Neural cell (in vitro differentiated cells): ENCODE data around the gene WDR44. TPM values are rescaled to one million over a fixed set of nuclear protein-coding genes. Genes with fewer than 3 reads are reported as not detected.

Source experiments
- H2AFZ ChIP-seq: fragments of 200-600, 300-800 bp; sonication (generic), shearing (Covaris generic); 2 replicates; pipeline ENCODE4 v1.6.0; 2014; ENCODE audit warnings: low read depth, mild to moderate bottlenecking, antibody characterized with exemption, low read length, moderate library complexity
- H3F3A ChIP-seq: fragments of 200-600 bp; shearing (Covaris generic); 2 replicates; pipeline ENCODE4 v1.6.1; 2016; ENCODE audit warnings: mild to moderate bottlenecking, moderate library complexity, mixed read lengths, antibody characterized with exemption, low read length; ENCODE audit not compliant: insufficient read depth, poor library complexity, severe bottlenecking
- H3K27ac ChIP-seq: fragments of 200-600, 300-800 bp; sonication (generic), shearing (Covaris generic); 2 replicates; pipeline ENCODE4 v1.5.1; 2014; ENCODE audit warnings: mild to moderate bottlenecking, low read length, moderate library complexity
- H3K27me3 ChIP-seq: fragments of 300-800, 200-600 bp; sonication (generic), shearing (Covaris generic); 2 replicates; pipeline ENCODE4 v1.6.0; 2014; ENCODE audit warnings: mild to moderate bottlenecking, low read depth, low read length, moderate library complexity; ENCODE audit not compliant: insufficient read depth
- H3K36me3 ChIP-seq: fragments of 300-800, 200-600 bp; sonication (generic), shearing (Covaris generic); 2 replicates; pipeline ENCODE4 v1.5.1; 2014; ENCODE audit warnings: mild to moderate bottlenecking, antibody characterized with exemption, low read length, moderate library complexity; ENCODE audit not compliant: insufficient read depth
- H3K4me2 ChIP-seq: fragments of 300-800, 200-600 bp; sonication (generic), shearing (Covaris generic); 2 replicates; pipeline ENCODE4 v1.6.0; 2014; ENCODE audit warnings: mild to moderate bottlenecking, low read length
- H3K4me3 ChIP-seq: fragments of 300-800, 200-600 bp; sonication (generic), shearing (Covaris generic); 2 replicates; pipeline ENCODE4 v1.5.1; 2014; ENCODE audit warnings: mild to moderate bottlenecking, low read length, moderate library complexity
- H3K79me2 ChIP-seq: fragments of 200-600 bp; shearing (Covaris generic); replicated peaks from 2 replicates; pipeline ENCODE4 v1.6.0; 2014; ENCODE audit warnings: mild to moderate bottlenecking, low read length, moderate library complexity; ENCODE audit not compliant: insufficient read depth
- H3K9ac ChIP-seq: fragments of 300-800, 200-600 bp; sonication (generic), shearing (Covaris generic); 2 replicates; pipeline ENCODE4 v1.6.1; 2016; ENCODE audit warnings: mild to moderate bottlenecking, low read length, mixed read lengths
- H3K9me2 ChIP-seq: fragments of 200-600 bp; shearing (Covaris generic); 2 replicates; pipeline ENCODE4 v1.6.1; 2016; ENCODE audit warnings: mild to moderate bottlenecking, low read length, mixed read lengths; ENCODE audit not compliant: insufficient read depth
- H3K9me3 ChIP-seq: fragments of 200-600, 300-800 bp; sonication (generic), shearing (Covaris generic); 2 replicates; pipeline ENCODE4 v1.6.1; 2016; ENCODE audit warnings: mild to moderate bottlenecking, mixed run types, low read length, moderate library complexity, mixed read lengths
- H4K20me1 ChIP-seq: fragments of 200-600 bp; shearing (Covaris generic); 2 replicates; pipeline ENCODE4 v1.6.1; 2016; ENCODE audit warnings: mild to moderate bottlenecking, mixed run types; ENCODE audit not compliant: insufficient read depth
- EP300 ChIP-seq: fragments of 450-650 bp; conservative IDR thresholded peaks from 2 replicates; pipeline ENCODE4 v1.6.1; 2014; ENCODE audit warnings: antibody characterized with exemption, mild to moderate bottlenecking, moderate library complexity; ENCODE audit not compliant: poor library complexity, severe bottlenecking
- EZH2 ChIP-seq: fragments of 200-600, 300-800 bp; shearing (Covaris generic), sonication (generic); IDR thresholded peaks from 2 replicates; pipeline ENCODE4 v1.6.1; 2014; ENCODE audit warnings: antibody characterized with exemption, low read length, borderline replicate concordance, mild to moderate bottlenecking; ENCODE audit not compliant: insufficient read depth, poor library complexity, severe bottlenecking
- MXI1 ChIP-seq: fragments of 450-650 bp; conservative IDR thresholded peaks from 2 replicates; pipeline ENCODE4 v1.6.1; 2014; ENCODE audit warnings: antibody characterized with exemption, mild to moderate bottlenecking; ENCODE audit not compliant: poor library complexity, severe bottlenecking
- POLR2AphosphoS5 ChIP-seq: IDR thresholded peaks from 2 replicates; pipeline ENCODE4 v1.6.1; 2012
- RAD21 ChIP-seq: fragments of 450-650 bp; conservative IDR thresholded peaks from 2 replicates; pipeline ENCODE4 v1.6.1; 2014; ENCODE audit warnings: antibody characterized with exemption, mild to moderate bottlenecking, moderate library complexity
- SMC3 ChIP-seq: fragments of 450-650 bp; conservative IDR thresholded peaks from 2 replicates; pipeline ENCODE4 v1.6.1; 2014; ENCODE audit warnings: antibody characterized with exemption, mild to moderate bottlenecking, moderate library complexity; ENCODE audit not compliant: poor library complexity
- TAF1 ChIP-seq: IDR thresholded peaks from 2 replicates; pipeline ENCODE4 v1.6.1; 2012; ENCODE audit warnings: low read depth
- polyA plus RNA-seq: library from polyadenylated mRNA; depleted of rRNA; stranded (reverse); fragments of >200 nt; gene quantifications from 2 replicates; pipeline ENCODE4 v1.2.3, GENCODE V29; 2014
- TF ChIP-seq, protein P1 (sequence below): fragments of 450-650 bp; IDR thresholded peaks from 2 replicates; pipeline ENCODE4 v1.5.1; 2014; ENCODE audit warnings: antibody characterized with exemption, mild to moderate bottlenecking, moderate library complexity; ENCODE audit not compliant: poor library complexity, severe bottlenecking
- TF ChIP-seq, protein P2 (sequence below): IDR thresholded peaks from 2 replicates; pipeline ENCODE4 v1.6.1; 2012; ENCODE audit warnings: borderline replicate concordance

Gene WDR44
- polyA plus RNA-seq, 1 donor from 2014 or later, result 19.3 TPM

DNA sequence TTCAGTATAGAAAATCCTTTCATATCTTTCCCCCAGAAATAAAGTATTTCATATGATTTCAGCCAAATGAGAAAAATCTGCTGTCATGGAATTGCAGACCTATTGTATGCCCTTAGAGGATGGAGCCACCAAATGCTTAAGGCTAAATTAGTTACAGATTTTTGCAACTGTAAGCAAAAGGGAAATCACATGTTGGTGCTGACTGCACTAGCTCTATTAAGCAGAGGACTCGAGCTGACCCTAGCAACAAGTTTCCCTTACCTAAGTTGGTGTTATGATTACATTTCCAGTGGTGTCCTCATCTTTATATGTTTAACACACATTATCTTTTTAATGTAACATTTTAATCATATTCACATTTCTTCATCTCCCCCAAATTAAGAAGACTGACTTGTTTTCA lies 91.4 kb downstream of the WDR44 start:
- no peak for TF ChIP-seq RAD21
- TF ChIP-seq TAF1, result no peak
- TF ChIP-seq EP300, result no peak
- no peak for TF ChIP-seq EZH2
- TF ChIP-seq, protein P1, sequence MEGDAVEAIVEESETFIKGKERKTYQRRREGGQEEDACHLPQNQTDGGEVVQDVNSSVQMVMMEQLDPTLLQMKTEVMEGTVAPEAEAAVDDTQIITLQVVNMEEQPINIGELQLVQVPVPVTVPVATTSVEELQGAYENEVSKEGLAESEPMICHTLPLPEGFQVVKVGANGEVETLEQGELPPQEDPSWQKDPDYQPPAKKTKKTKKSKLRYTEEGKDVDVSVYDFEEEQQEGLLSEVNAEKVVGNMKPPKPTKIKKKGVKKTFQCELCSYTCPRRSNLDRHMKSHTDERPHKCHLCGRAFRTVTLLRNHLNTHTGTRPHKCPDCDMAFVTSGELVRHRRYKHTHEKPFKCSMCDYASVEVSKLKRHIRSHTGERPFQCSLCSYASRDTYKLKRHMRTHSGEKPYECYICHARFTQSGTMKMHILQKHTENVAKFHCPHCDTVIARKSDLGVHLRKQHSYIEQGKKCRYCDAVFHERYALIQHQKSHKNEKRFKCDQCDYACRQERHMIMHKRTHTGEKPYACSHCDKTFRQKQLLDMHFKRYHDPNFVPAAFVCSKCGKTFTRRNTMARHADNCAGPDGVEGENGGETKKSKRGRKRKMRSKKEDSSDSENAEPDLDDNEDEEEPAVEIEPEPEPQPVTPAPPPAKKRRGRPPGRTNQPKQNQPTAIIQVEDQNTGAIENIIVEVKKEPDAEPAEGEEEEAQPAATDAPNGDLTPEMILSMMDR, result no peak
- TF ChIP-seq, protein P2, sequence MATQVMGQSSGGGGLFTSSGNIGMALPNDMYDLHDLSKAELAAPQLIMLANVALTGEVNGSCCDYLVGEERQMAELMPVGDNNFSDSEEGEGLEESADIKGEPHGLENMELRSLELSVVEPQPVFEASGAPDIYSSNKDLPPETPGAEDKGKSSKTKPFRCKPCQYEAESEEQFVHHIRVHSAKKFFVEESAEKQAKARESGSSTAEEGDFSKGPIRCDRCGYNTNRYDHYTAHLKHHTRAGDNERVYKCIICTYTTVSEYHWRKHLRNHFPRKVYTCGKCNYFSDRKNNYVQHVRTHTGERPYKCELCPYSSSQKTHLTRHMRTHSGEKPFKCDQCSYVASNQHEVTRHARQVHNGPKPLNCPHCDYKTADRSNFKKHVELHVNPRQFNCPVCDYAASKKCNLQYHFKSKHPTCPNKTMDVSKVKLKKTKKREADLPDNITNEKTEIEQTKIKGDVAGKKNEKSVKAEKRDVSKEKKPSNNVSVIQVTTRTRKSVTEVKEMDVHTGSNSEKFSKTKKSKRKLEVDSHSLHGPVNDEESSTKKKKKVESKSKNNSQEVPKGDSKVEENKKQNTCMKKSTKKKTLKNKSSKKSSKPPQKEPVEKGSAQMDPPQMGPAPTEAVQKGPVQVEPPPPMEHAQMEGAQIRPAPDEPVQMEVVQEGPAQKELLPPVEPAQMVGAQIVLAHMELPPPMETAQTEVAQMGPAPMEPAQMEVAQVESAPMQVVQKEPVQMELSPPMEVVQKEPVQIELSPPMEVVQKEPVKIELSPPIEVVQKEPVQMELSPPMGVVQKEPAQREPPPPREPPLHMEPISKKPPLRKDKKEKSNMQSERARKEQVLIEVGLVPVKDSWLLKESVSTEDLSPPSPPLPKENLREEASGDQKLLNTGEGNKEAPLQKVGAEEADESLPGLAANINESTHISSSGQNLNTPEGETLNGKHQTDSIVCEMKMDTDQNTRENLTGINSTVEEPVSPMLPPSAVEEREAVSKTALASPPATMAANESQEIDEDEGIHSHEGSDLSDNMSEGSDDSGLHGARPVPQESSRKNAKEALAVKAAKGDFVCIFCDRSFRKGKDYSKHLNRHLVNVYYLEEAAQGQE, result no peak
- no peak for TF ChIP-seq MXI1
- TF ChIP-seq SMC3, result no peak
- no peak for TF ChIP-seq POLR2AphosphoS5
- Histone ChIP-seq H3K9me3 (no peaks in the 10 kb centered on the region), H3K4me3 (no peak overlapping the region), H4K20me1 (no peaks in the 10 kb centered on the region), H2AFZ (no peak overlapping the region), H3K36me3 (no peaks in the 10 kb centered on the region), H3K9ac (no peak overlapping the region), H3K27ac (no peak overlapping the region), H3K27me3 (no peaks in the 10 kb centered on the region), H3F3A (no peaks in the 10 kb centered on the region), H3K79me2 (no peaks in the 10 kb centered on the region), H3K9me2 (no peaks in the 10 kb centered on the region), H3K4me2 (no peak overlapping the region)

DNA sequence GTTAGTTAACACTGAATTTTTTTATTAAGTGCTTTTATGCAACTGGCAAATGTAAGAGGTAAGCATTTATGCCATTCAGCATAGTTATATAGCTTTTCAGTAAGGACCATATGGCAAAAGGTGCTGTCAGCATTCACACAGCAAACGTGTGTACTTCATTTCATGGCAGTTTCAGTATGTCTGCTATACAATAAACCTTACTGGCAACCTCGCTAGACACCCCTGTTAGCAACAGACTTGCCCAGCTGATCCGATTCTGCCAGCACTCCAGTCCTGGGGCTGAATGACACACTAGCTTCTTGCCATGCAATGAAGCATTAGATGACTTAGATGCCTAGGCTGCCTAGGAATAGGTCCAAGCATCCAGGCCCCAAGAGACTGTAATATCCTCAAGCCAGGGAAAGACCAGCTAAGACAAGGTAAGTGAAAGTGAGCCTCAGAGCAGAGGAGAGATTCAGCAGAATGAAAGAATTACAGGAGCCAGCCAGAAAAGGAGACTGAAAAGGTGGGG lies 102.4 kb downstream of the WDR44 start:
- H3K36me3 ChIP-seq, result no peaks in the 10 kb centered on the region
- H3K4me2 ChIP-seq, result no peak overlapping the region
- H3K79me2 ChIP-seq, result no peaks in the 10 kb centered on the region
- H3K4me3 ChIP-seq, result no peak overlapping the region
- TF ChIP-seq MXI1, result no peak
- H3K9ac ChIP-seq, result no peak overlapping the region
- H3K9me3 ChIP-seq, result no peaks in the 10 kb centered on the region
- no peaks in the 10 kb centered on the region for H4K20me1 ChIP-seq
- H3K27me3 ChIP-seq, result no peaks in the 10 kb centered on the region
- H3K27ac ChIP-seq, result no peak overlapping the region
- H3K9me2 ChIP-seq, result no peaks in the 10 kb centered on the region
- H2AFZ ChIP-seq, result no peak overlapping the region
- H3F3A ChIP-seq, result no peaks in the 10 kb centered on the region

GRCh38 chrX:118455013-118455412 lies 109.1 kb downstream of the WDR44 start:
- no peak overlapping the region for H3K4me3 ChIP-seq
- no peak overlapping the region for H3K4me2 ChIP-seq
- H3K36me3 ChIP-seq, result no peaks in the 10 kb centered on the region
- no peaks in the 10 kb centered on the region for H3K9me2 ChIP-seq
- H2AFZ ChIP-seq, result no peak overlapping the region
- no peaks in the 10 kb centered on the region for H3F3A ChIP-seq
- H4K20me1 ChIP-seq, result no peaks in the 10 kb centered on the region
- no peaks in the 10 kb centered on the region for H3K9me3 ChIP-seq
- H3K27me3 ChIP-seq, result no peaks in the 10 kb centered on the region
- TF ChIP-seq, protein P1, result no peak
- no peaks in the 10 kb centered on the region for H3K79me2 ChIP-seq
- no peak overlapping the region for H3K27ac ChIP-seq
- H3K9ac ChIP-seq, result no peak overlapping the region
